Rectal smooth muscle tissue (tissue), 1 donor: ENCODE data around the gene PPIA.
"Not testable (repeated sequence)": the region's sequence is repeated elsewhere in the genome, so short reads cannot be mapped to it uniquely, and the experiment has no call there.

Experiments used
- H3K27ac ChIP-seq: one replicate; pipeline ENCODE4 v1.7.0; 2013; ENCODE audit warnings: low read depth, low read length, inconsistent platforms
- H3K27me3 ChIP-seq: one replicate; pipeline ENCODE4 v1.7.0; 2013; ENCODE audit warnings: low read length; ENCODE audit not compliant: control insufficient read depth, insufficient read depth
- H3K36me3 ChIP-seq: one replicate; pipeline ENCODE4 v1.7.0; 2013; ENCODE audit warnings: low read length; ENCODE audit not compliant: control insufficient read depth, insufficient read depth
- H3K4me1 ChIP-seq: one replicate; pipeline ENCODE4 v1.7.0; 2013; ENCODE audit warnings: low read length; ENCODE audit not compliant: control insufficient read depth, insufficient read depth
- H3K4me3 ChIP-seq: one replicate; pipeline ENCODE4 v1.7.0; 2013; ENCODE audit warnings: low read length
- H3K9ac ChIP-seq: one replicate; pipeline ENCODE4 v1.7.0; 2013; ENCODE audit warnings: low read length

The PPIA gene

GRCh38 chr7:44799939-44800338, 3.5 kb downstream of the PPIA start:
- Histone ChIP-seq H3K27ac (no peak overlapping the region), H3K36me3 (peaks cover 30% of the 10 kb centered on the region), H3K4me1 (peaks cover 11% of the 10 kb centered on the region), H3K9ac (no peak overlapping the region), H3K27me3 (no peaks in the 10 kb centered on the region), H3K4me3 (no peak overlapping the region)

- no peak overlapping the region for H3K27ac ChIP-seq
- H3K9ac ChIP-seq: no peak overlapping the region
- H3K27me3 ChIP-seq: no peaks in the 10 kb centered on the region
- H3K4me3 ChIP-seq: no peak overlapping the region
- H3K4me1 ChIP-seq: peaks cover 11% of the 10 kb centered on the region
- H3K36me3 ChIP-seq: peaks cover 30% of the 10 kb centered on the region
Observed at GRCh38 chr7:44801890-44802289, 5.4 kb downstream of the PPIA start.

DNA sequence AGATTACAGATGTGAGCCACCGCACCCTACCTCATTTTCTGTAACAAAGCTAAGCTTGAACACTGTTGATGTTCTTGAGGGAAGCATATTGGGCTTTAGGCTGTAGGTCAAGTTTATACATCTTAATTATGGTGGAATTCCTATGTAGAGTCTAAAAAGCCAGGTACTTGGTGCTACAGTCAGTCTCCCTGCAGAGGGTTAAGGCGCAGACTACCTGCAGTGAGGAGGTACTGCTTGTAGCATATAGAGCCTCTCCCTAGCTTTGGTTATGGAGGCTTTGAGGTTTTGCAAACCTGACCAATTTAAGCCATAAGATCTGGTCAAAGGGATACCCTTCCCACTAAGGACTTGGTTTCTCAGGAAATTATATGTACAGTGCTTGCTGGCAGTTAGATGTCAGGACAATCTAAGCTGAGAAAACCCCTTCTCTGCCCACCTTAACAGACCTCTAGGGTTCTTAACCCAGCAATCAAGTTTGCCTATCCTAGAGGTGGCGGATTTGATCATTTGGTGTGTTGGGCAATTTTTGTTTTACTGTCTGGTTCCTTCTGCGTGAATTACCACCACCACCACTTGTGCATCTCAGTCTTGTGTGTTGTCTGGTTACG, 6.0 kb downstream of the PPIA start:
- Histone ChIP-seq H3K4me3 (no peak overlapping the region), H3K9ac (no peak overlapping the region), H3K27me3 (no peaks in the 10 kb centered on the region), H3K4me1 (peaks cover 11% of the 10 kb centered on the region), H3K27ac (no peak overlapping the region), H3K36me3 (peaks cover 30% of the 10 kb centered on the region)

- H3K27me3 ChIP-seq, H3K4me3 ChIP-seq, H3K27ac ChIP-seq, H3K9ac ChIP-seq, H3K4me1 ChIP-seq: not testable (repeated sequence)
- peaks cover 28% of the 10 kb centered on the region for H3K36me3 ChIP-seq
Observed at GRCh38 chr7:44803828-44804519, 7.5 kb downstream of the PPIA start.

GRCh38 chr7:44805950-44806349, 9.5 kb downstream of the PPIA start:
- Histone ChIP-seq H3K27me3 (no peaks in the 10 kb centered on the region), H3K4me1 (no peaks in the 10 kb centered on the region), H3K9ac (no peak overlapping the region), H3K27ac (no peak overlapping the region), H3K4me3 (no peak overlapping the region), H3K36me3 (peaks cover 19% of the 10 kb centered on the region)

GRCh38 chr7:44808914-44809393, 12.5 kb downstream of the PPIA start:
- Histone ChIP-seq H3K27me3 (no peaks in the 10 kb centered on the region), H3K4me3 (no peak overlapping the region), H3K27ac (no peak overlapping the region), H3K4me1 (no peaks in the 10 kb centered on the region), H3K9ac (no peak overlapping the region), H3K36me3 (peaks cover 2% of the 10 kb centered on the region)

GRCh38 chr7:44811093-44811492, 14.6 kb downstream of the PPIA start:
- Histone ChIP-seq H3K4me1 (no peaks in the 10 kb centered on the region), H3K27me3 (no peaks in the 10 kb centered on the region), H3K9ac (no peak overlapping the region), H3K4me3 (no peak overlapping the region), H3K36me3 (no peaks in the 10 kb centered on the region), H3K27ac (no peak overlapping the region)

DNA sequence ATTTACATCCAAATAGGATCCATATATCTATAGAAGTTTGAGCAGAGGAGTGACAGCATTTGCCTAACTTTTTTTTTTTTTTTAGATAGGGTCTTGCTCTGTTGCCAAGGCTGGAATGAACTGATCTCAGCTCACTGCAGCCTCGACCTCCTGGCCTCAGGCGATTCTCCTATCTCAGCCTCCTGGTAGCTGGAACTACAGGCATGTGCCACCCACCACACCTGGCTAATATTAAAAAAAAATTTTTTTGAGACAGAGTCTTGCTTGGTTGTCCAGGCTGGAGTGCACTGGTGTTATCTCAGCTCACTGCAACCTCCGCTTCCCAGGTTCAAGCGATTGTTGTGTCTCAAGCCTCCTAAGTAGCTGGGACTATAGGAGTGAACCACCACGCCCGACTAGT, 15.1 kb downstream of the PPIA start:
- no peak overlapping the region for H3K27ac ChIP-seq
- no peaks in the 10 kb centered on the region for H3K36me3 ChIP-seq
- H3K4me1 ChIP-seq: no peaks in the 10 kb centered on the region
- H3K9ac ChIP-seq: no peak overlapping the region
- no peak overlapping the region for H3K4me3 ChIP-seq
- no peaks in the 10 kb centered on the region for H3K27me3 ChIP-seq

DNA sequence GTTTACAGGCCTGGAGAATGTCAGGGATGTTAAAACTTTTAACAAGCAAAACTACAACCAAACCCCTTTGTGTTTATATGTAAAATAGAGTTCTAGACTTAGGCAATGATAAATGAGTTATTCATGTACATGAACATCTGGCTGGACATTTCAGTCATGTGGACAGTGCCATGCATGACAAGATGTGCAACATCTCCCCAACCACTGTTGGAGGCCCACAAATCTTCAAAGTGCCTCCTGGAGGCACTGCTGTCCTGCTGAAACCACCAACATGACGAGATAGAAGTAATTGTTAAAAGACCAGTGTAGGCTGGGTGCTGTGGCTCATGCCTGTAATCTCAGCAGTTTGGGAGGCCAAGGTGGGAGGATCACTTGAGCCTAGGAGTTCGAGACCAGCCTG, 18.4 kb downstream of the PPIA start:
- Histone ChIP-seq H3K27ac (no peak overlapping the region), H3K36me3 (no peaks in the 10 kb centered on the region), H3K4me3 (no peak overlapping the region), H3K4me1 (no peaks in the 10 kb centered on the region), H3K27me3 (no peaks in the 10 kb centered on the region), H3K9ac (no peak overlapping the region)

DNA sequence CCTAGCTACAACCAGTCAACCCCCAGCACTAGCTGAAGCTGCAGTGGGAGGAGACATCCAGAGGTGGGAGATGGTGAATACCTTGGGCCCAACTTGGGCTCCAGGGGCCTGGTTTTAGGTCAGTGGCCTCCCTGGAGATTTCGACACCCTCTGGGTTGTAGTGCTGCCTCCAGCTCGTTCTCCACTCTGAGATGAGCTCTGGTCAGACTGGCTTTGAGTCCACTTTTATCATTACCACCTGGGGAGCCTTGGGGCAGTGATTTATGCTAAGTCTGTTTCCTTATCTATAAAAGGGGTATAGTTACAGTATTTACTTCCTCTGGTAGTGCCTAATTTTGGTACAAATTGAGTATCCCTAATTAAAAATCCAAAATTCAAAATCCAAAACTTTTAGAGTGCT, 22.8 kb downstream of the PPIA start:
- Histone ChIP-seq H3K36me3 (no peaks in the 10 kb centered on the region), H3K9ac (no peak overlapping the region), H3K4me1 (no peaks in the 10 kb centered on the region), H3K27me3 (no peaks in the 10 kb centered on the region), H3K27ac (no peak overlapping the region), H3K4me3 (no peak overlapping the region)

DNA sequence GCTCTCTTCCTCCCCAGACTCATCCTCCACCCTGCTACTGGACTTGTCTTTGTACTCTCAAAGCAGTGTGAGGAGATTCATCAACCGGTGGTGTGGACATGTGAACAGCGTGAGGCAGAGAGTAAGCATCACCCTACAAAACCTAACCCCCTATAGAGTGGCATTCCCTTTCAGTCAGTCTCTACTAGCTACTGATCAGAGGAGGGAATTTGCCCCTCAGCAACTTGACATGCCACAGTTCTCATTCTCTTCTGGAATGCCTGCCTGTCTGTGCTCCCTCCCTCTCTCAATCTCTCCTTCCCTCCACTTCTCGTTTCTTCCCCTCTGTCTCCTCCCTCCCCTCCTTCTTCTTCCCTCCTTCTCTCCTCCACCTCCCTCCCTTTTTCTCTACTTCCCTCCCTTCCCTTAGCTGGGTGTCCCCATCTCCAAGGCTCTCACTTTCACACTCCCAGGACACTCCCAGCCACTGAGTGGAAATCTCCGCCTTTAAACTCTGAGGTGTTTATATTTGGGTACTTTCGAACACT, 26.8 kb downstream of the PPIA start:
- Histone ChIP-seq H3K4me1 (no peaks in the 10 kb centered on the region), H3K27me3 (no peaks in the 10 kb centered on the region), H3K4me3 (no peak overlapping the region), H3K36me3 (peaks cover 9% of the 10 kb centered on the region), H3K9ac (no peak overlapping the region), H3K27ac (no peak overlapping the region)

DNA sequence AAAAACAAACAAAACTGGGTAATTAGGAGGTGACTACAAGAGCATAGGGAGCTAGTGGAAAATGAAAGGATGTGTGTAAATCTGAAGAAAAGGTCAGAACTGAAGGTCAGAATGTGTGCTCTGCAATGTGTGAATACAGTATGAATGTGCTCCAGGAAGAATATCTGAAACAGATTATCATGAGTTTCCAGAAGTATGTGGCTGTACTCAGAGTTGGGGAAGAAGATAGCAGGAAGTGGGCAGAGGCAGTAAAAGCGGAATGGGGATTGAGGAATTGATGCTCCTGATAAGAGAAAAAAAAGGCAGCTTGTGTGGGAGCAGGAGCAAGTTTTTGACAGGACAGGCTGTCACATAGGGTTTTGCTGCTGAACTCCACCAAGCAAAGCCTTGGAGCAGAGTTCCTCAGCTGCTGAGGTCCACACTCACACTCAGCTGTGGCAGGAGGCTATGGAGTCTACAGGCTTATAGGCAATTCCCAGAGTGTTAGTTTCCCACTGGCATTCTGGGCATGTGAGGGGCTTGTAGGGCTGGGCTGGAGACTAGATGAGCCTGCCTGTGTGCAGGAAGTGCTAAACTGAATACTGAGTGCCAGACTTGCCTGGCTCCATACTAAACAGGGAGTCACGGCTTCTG, 28.5 kb downstream of the PPIA start:
- Histone ChIP-seq H3K9ac (no peak overlapping the region), H3K36me3 (peaks cover 16% of the 10 kb centered on the region), H3K4me3 (no peak overlapping the region), H3K4me1 (no peaks in the 10 kb centered on the region), H3K27ac (no peak overlapping the region), H3K27me3 (no peaks in the 10 kb centered on the region)
